NOMO-1 (cell line): ENCODE results near the gene ENTHD1.
"Not testable (repeated sequence)": the region's sequence is repeated elsewhere in the genome, so short reads cannot be mapped to it uniquely, and the experiment has no call there.

ENCODE experiments used
- DNase-seq, 2 experiments: peaks; one replicate each; lab custom pipeline; 2025; ENCODE audit not compliant: unreplicated experiment in 2 of 2; lab: John Stamatoyannopoulos, UW

The ENTHD1 gene

DNA sequence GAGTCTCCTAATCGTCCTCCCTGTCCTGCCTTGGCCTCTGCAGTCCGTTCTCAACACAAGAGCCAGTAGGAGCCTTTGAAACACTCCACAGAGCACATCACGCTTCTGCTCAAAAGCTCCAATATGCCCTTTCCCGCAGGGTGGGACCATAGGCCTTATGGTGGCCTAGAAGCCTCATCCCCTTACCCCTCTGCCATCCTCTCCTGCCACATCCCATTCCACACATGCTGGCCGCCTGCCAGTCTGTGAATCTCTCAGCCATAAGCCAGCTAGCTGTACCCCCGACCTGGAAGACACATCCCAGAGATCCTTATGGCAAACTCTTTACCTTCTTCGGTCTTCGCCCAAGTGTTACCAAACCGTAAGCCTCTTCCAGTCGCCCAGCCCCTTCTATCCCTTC is 157.8 kb downstream of the ENTHD1 start:
- DNase-seq, result no peak

DNA sequence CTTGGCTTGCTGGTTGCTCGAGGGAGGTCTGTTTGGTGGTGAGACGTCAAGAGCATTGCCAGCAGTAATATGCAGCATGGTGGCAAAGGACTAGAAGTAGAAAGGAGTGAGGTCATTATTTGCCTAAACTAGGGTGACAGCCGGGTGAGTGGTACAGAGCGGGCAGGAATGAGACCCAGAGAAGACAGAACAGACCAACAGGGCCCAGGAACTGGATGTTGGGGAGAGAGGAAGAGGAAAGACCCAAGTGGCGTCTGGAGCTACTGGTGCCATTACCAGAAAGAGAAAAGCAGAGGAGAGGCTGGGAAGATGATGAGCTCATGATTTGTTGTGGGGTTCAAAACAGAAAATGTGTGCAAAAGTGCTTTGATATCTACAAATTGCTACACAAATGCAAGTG is 158.7 kb downstream of the ENTHD1 start:
- DNase-seq, result no peak

DNA sequence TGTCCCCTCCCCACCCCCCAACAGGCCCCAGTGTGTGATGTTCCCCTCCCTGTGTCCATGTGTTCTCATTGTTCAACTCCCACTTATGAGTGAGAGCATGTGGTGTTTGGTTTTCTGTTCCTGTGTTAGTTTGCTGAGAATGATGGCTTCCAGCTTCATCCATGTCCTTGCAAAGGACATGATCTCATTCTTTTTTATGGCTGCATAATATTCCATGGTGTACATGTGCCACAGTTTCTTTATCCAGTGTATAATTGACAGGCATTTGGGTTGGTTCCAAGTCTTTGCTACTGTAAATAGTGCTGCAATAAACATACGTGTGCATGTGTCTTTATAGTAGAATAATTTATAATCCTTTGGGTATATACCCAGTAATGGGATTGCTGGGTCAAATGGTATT is 159.5 kb downstream of the ENTHD1 start:
- DNase-seq, result not testable (repeated sequence)

DNA sequence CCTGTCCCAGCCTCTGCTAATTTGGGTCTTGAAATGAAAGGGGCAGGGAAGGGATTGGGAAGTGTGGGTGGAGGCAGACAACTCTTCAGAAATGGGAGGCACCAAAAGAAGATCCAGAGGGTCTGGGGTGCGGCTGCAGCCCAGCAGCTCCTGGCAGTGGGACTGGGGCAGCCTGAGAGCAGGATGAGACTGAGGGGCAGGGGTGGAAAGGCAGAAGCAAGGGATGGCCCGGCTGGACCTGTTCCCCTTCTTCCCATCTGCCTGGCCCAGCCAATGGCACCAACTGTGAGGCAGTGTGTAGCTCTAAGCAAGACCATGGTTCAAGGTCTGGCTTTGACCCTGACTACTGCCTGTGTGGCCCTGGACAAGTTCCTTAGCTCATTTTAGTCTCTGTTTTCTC is 160.4 kb downstream of the ENTHD1 start:
- no peak for DNase-seq

DNA sequence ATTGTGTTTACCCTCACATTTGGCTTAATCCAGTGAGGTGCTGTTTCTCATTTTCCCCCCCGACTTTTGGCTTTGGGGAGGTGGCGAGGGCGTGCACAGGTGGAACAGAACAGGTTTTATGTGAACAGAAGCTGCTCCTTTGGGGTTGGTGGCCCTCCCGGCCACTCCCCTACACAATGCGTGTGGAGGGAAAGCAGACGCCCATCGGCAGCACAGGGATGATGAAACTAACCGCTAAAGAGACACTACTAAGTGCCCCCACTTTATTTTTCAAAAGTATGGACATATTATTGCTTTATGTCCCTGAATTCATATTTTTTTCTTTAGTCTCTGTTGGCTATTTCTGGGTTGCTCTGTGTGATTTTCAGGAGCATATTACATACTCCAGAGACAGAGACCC is 160.9 kb downstream of the ENTHD1 start:
- DNase-seq, result no peak

DNA sequence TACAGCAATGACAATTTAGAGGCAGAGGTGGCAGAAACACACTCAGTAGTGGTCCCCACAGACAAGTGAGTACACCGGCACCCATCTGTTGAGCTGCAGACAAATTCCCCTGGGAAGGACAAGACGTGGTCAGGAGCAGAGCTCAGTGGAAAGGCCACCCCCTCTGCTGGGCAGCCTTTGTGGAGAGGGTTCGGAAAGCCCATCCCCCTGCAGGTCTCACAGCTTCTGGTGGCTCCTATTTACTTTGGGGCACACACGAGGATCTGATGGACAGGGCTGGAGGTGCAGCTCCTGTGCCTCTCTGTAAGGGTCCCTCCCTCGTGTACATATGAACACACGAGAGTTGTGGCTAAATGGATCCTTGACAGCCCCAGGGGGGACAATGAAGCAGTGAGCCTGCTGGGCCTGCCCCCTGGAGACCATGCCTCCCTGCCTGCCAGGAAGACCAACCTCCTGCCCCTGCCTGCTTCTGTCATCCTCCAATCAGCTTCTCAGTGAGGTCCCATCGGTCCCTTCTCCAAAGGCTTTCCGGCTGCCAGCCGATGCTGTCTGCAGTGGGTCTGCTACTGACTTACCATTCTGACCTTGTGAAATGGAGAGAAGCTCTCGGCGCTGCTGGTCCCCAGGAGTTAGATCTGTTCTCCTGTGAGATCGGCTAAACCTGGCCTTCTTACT is 161.5 kb downstream of the ENTHD1 start:
- no peak for DNase-seq

DNA sequence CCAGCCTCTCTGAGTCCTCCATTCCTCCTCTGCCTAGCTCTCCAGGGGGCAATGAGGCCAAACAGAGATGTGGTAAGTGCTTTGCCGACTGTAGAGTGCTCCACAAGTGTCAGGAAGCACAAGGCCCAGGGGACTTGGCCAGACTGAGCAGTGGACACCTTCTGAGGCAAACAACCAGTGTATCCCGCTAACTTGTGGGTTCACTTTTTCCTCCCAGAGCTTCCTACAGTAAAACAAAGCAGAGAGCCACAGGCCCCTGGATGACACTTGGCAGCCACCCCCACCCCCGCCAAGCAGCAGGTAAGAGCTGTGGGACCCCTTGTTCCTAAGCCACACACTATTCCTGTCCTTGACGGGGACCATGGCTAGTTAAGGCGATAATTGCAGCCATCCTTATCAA is 162.1 kb downstream of the ENTHD1 start:
- no peak for DNase-seq

DNA sequence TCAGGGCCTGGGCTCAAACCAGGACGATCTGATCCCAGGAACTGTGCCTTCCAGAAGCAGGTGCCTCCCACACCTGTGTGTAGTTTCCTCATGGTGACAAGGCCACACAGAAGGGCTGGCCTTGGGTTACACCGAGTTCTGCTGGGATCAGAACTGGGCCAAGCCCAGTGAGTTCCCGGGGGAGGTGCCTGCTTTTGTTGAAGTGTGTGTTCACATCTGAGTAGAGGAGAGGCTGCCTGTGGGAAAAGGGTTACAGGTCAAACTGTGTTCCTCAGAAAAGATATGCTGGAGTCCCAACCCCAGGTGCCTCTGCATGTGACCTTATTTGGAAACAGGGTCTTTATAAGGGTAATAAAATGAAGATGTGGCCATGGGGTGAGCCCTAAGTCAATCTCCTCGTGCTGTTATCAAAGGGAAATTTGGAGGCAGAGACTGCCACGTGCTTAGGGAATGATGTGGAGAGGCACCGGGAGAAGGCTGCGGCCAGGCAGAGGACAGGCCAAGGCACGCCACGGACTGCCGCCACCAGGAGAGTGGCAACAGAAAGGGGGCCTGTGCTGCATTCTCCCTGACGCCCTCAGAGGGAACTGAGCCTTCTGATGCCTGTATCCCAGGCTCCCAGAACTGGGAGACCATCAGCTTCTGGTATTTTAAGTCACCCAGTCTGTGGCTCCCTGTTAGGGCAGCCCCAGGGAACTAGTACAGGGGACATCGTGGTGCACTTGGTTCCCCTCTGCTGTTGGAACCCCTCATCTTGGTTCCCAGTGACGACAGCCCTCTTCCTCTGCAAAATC is 164.2 kb downstream of the ENTHD1 start:
- DNase-seq, result no peak

DNA sequence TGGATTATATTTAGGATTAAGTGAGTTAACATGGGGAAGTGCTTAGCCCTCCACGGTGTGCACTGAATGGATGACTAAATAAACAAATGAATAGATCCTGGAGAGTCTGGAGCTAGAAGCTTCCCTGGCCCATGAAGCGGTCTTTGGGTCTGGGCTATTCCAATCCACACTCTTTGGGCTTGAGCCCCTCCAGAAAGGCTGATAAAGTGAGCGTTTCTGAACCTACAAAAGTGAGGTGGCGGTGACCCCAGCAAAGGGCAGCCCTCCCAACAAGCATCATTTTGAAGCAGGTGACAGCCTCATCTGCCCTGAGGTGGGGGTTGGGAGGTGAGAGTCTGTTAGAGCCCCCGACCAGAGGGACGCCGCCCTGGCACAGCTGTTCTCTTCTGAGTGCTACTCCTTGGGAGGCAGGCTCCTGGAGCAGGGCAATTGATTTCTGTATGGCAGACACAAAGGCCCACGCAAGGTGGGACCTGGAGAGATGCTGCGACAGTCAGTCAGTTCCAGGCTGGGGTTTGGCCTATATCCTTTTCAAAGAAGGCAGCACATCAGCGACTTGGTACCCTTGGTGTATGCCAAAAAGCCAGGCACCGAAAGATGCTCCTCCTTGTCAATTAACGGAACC is 165.2 kb downstream of the ENTHD1 start:
- DNase-seq, result no peak

DNA sequence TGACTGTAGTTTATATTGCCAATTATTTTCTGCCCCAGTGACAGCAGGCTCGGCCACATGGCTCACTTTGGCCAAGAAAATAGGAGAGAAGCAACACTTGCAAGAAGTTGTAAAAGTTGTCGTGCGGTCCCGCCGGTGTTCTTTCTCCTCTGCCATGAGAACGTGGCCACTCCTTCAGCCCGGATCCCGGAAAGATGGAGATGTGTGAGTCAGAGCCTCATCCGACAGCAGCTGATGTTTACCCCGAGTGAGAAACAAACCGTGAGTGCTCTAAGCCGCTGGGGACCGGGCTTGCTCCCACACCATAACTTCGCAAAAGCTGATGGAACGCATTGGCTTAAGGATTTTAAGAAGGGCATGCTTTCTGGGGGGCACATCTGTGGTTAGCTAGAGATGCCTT is 166.0 kb downstream of the ENTHD1 start:
- DNase-seq, result no peak

DNA sequence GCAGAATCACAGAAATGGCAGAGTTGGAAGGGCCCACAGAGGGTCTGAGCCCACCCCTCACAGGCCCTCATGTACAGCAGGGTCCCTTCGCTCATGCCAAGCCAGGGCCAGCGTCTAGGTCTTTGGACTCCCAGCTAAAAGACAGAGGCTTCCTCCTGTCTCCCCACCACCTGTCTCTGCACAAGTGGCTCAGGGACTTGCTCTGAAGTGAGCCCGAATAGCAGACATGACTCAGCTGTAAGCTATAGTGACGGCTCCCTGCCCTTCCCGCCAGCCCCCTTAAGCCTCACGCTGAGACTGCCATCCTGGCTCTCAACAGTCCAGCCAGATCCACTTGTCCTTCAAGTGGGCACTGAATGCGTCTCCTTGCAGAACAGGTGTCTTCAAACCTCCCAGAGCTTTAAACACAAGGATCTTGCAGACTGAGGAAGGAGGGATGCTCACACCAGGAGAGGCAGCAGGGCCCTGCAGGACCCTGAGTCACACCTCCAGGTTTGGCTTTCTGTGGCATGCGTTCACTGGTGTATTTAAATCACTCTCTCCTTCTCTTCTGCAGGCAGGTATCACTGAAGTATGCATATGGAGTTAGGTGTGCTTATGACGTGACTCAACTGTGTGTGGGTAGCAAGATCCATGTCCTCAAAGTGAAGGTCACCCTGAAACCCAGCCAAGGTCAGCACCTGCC is 168.1 kb downstream of the ENTHD1 start:
- DNase-seq, result no peak

DNA sequence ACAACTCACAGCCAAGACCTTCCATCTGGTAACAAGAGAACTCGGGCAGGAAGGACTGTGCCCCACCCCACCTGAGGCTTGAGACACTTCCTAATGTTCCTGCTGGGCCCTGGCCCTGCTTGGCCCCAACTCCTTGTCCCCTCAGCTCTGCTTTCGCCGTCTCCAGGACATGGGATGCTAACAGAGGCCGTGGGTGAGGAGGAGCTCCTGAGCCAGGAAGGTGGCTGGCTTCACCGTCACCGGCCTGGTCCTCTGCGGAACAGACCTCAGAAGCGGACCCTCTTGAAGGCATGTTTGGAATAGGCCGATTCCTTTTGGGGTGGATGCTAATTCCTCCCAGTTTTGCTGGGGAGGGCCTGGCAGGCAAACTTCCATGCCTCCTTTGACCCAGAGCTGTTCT is 168.7 kb downstream of the ENTHD1 start:
- no peak for DNase-seq

DNA sequence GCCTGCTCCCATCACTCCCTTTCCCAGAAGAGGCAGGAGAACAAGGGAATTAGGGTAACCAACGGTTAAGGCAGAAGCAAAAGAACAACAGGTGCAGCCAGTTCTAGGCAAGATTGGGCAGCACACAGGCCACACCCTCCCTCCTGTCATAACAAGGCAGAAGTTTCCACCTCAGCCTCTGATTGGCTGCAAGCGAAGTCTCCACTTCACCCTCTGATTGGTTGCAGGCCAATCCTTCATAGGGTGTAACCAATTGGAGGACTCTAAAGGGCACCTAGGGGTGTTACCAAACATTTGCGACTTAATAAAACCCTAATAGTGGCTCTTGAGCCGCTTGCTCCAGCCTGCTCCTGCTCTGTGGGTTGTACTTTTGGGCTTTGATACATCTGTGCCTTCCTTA is 169.2 kb downstream of the ENTHD1 start:
- no peak for DNase-seq

DNA sequence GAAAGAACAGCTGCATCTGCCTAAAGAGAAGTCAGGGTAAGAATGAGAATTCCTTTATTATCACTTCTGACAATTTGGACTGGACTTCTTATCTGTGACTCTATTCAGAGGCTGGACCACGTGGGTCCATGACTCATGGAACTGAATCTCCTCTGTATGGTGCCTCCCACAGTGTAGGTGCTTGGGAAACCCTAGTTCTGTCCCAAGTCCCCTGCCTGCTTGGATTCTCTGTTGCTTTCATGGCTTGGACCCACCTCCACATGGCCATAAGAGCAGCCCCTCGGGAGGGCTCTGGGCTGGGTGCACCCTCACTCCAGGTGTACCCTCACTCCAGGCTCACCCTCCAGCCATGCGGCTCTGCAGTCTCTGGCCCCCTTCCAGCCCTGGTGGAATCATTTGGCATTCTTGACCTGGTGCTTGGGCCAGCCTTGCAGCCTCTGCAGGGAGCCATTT is 169.6 kb downstream of the ENTHD1 start:
- DNase-seq, result no peak

DNA sequence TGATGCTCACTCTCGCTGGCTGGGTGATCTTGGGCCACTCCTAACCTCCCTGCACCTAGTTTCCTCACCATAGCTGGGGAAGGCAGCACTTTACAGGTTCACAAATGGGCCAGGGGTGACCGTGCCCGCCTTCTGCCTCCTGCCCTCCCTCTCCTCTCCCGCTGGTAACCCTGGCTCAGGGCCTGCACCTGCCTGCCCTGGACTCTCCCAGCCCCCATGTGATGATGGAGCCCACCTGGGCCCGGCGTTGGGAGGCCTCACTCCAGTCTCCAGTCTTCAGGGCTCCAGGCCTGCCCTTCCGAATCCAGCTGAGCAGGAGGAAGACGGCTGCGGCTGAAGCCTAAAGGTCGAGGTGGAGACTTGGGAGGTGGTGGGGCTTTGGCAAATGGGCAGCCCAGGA is 170.1 kb downstream of the ENTHD1 start:
- DNase-seq, result no peak

DNA sequence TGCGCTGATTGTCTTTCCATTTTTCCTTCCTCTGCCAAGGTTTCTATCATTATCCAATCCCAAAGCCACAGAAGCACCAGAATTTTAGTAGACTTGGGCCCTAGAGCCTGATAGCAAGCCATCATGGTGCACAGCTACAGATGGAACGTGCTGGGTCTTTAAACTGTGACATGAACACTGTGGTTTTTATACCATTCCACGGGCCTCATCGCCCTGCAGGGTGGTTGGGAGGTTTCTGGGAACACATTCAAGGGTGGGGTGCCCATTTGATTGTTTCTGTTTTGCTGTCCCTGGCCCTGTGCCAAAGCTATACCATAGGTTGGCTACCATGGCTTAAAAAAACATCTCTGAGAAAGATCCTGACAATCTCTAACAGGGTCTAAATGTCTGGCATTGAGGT is 171.1 kb downstream of the ENTHD1 start:
- no peak for DNase-seq

DNA sequence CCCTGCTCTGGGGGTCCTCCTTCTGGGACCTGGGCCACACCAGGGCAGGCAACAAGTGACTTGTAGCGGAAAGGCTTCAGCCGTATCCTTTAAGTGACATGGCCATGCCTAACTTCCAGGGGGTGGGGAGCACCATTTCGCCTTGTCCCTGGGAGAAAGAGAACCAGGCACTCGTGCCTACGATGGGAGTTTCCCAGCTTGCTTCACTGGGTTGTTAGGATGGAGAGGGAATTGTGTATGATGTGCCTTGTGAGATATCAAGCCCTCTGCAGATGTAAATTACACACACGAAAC is 171.6 kb downstream of the ENTHD1 start:
- DNase-seq, result no peak

DNA sequence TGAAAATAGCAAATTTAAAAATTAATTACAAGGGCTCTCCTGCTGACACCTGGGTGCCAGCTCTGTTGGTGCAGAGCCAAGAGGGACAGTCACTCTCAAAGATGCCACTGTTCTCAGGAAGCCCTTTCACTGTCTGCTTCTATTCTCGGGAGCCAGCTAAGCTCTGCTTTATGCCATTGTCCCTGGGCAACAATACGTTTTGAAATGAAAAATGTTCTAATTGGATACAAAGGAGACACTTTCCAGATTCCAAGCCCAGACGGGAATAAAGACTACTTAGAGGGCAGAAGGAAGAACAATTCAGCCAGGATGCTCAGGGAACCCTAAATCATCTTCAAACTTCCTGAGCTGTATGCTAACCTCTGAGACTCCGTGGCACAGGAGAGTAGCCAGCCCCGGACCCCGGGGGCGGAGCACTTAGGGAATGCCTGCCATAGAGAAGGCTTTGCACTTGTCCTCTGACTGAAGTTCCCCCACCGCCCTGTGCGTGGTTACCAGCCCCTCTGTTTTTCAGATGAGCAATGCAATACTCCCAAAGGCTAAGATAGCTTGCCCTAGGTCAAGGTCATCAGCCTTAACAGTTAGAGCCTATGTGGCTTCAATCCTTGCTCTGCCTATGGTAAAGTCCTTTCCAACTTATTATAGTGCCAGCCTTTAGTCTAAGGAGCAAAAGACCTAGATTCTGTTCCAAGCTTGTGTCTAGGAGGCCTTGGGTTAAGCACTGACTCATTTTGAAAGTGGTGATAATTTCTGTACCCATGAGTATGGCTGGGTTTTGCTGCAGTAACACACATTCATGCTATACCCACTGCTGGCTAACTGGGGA is 172.1 kb downstream of the ENTHD1 start:
- DNase-seq, result no peak

DNA sequence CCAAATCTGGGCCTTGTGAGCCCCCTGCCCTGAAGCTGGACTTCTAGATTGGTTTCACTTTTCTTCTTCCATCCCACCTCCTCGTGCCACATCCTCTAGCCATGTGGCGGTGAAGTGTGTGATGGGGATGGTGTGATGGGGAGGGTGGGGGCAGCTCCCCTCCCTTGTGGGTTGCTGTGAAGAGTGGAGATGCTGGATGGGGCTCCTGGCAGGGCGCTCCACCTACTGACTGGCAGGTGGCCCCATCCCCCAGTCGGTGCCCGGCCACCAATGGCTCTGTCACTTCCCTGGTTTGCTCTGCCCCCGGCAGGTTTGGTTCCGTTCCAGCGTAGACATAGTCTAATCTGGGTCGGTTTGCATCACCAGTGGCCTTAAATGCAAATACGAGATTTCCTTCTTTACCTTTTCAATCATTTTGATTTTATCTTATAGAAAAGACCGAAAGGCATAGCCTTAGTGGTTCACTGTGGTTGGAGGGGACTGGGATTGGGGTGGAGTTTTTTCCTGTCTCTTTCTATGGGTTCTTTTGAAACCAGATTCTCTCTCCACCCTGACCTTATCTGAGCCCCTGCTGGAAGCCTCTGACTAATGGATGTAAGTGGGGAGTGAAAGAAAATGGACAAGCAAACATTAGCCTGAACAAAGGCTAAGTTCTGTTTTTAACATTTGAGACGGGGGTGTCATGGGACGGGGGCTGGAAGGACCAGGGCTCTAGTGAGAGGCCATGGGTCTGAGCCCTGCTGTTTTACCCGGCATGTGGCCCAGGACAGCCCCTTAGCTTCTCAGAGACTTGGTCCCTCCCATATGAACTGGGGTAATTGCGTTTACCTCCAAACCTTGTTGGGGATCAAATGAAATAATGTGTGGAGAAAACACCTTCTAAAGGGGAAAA is 173.8 kb downstream of the ENTHD1 start:
- no peak for DNase-seq
